IMR-90 (cell line): ENCODE data around the gene RMI2.

ENCODE experiments used
- CEBPB ChIP-seq: IDR thresholded peaks from 2 replicates; pipeline ENCODE4 v1.6.1; 2012; ENCODE audit warnings: low read depth, low read length, improper control_type of control experiment
- FOS ChIP-seq: fragments of 150-350 bp; IDR thresholded peaks from 2 replicates; pipeline ENCODE4 v1.6.1; 2016; ENCODE audit warnings: low read depth, low read length
- MAZ ChIP-seq: IDR thresholded peaks from 2 replicates; pipeline ENCODE4 v1.6.1; 2012; ENCODE audit warnings: low read depth, mild to moderate bottlenecking, low read length, improper control_type of control experiment, moderate library complexity, borderline replicate concordance
- MXI1 ChIP-seq: IDR thresholded peaks from 2 replicates; pipeline ENCODE4 v1.6.1; 2012; ENCODE audit warnings: low read depth, mild to moderate bottlenecking, low read length, moderate library complexity, borderline replicate concordance
- NFE2L2 ChIP-seq: fragments of 150-350 bp; IDR thresholded peaks from 2 replicates; pipeline ENCODE4 v1.6.1; 2016; ENCODE audit warnings: low read depth, mild to moderate bottlenecking, low read length
- POLR2A ChIP-seq: IDR thresholded peaks from 2 replicates; pipeline ENCODE4 v1.6.1; 2012; ENCODE audit warnings: mild to moderate bottlenecking, low read depth, low read length
- RCOR1 ChIP-seq: IDR thresholded peaks from 2 replicates; pipeline ENCODE4 v1.6.1; 2012; ENCODE audit warnings: mild to moderate bottlenecking, low read length, improper control_type of control experiment; ENCODE audit not compliant: insufficient replicate concordance
- SMC3 ChIP-seq: fragments of 150-350 bp; IDR thresholded peaks from 2 replicates; pipeline ENCODE4 v1.6.1; 2016; ENCODE audit warnings: low read depth, mild to moderate bottlenecking, antibody characterized with exemption, low read length, moderate library complexity
- USF2 ChIP-seq: fragments of 150-350 bp; IDR thresholded peaks from 2 replicates; pipeline ENCODE4 v1.6.1; 2017; ENCODE audit warnings: mild to moderate bottlenecking, antibody characterized with exemption, low read length, low read depth
- TF ChIP-seq, protein P1 (sequence below): conservative IDR thresholded peaks from 2 replicates; pipeline ENCODE4 v1.5.1; 2012; ENCODE audit warnings: mild to moderate bottlenecking, low read depth, low read length, improper control_type of control experiment
- TF ChIP-seq, protein P2 (sequence below): fragments of 150-350 bp; IDR thresholded peaks from 2 replicates; pipeline ENCODE4 v1.6.1; 2016; ENCODE audit warnings: low read depth, mild to moderate bottlenecking, low read length, moderate library complexity, borderline replicate concordance

DNA sequence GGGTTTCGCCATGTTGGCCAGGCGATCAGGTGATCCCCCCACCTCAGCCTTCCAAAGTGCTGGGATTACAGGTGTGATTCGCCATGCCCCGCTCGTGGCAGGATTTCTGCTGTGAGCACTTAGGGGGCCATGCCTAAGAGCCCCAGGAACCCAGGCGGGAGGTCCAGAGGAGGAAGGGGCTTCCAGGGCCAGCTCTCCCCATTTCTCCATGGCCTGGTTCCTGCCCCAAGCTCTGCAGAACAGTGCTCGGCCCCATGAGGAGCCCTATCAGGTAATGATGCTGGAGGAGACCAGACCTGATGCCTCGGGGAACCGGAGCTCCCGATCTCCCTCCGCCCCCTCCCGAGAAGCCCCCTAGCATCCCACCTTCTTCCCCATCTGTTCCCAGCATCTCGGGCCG, 53.6 kb downstream of the RMI2 start:
- TF ChIP-seq RCOR1 (no peak), SMC3 (no peak), CEBPB (no peak), USF2 (no peak), NFE2L2 (no peak), POLR2A (no peak), MXI1 (no peak), FOS (no peak), MAZ (no peak)
- TF ChIP-seq, protein P1, sequence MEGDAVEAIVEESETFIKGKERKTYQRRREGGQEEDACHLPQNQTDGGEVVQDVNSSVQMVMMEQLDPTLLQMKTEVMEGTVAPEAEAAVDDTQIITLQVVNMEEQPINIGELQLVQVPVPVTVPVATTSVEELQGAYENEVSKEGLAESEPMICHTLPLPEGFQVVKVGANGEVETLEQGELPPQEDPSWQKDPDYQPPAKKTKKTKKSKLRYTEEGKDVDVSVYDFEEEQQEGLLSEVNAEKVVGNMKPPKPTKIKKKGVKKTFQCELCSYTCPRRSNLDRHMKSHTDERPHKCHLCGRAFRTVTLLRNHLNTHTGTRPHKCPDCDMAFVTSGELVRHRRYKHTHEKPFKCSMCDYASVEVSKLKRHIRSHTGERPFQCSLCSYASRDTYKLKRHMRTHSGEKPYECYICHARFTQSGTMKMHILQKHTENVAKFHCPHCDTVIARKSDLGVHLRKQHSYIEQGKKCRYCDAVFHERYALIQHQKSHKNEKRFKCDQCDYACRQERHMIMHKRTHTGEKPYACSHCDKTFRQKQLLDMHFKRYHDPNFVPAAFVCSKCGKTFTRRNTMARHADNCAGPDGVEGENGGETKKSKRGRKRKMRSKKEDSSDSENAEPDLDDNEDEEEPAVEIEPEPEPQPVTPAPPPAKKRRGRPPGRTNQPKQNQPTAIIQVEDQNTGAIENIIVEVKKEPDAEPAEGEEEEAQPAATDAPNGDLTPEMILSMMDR: no peak
- TF ChIP-seq, protein P2, sequence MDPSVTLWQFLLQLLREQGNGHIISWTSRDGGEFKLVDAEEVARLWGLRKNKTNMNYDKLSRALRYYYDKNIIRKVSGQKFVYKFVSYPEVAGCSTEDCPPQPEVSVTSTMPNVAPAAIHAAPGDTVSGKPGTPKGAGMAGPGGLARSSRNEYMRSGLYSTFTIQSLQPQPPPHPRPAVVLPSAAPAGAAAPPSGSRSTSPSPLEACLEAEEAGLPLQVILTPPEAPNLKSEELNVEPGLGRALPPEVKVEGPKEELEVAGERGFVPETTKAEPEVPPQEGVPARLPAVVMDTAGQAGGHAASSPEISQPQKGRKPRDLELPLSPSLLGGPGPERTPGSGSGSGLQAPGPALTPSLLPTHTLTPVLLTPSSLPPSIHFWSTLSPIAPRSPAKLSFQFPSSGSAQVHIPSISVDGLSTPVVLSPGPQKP: no peak
